ENCODE results near the gene IGDCC3.
"Not testable (repeated sequence)": the region's sequence is repeated elsewhere in the genome, so short reads cannot be mapped to it uniquely, and the experiment has no call there.

Gene IGDCC3

DNA sequence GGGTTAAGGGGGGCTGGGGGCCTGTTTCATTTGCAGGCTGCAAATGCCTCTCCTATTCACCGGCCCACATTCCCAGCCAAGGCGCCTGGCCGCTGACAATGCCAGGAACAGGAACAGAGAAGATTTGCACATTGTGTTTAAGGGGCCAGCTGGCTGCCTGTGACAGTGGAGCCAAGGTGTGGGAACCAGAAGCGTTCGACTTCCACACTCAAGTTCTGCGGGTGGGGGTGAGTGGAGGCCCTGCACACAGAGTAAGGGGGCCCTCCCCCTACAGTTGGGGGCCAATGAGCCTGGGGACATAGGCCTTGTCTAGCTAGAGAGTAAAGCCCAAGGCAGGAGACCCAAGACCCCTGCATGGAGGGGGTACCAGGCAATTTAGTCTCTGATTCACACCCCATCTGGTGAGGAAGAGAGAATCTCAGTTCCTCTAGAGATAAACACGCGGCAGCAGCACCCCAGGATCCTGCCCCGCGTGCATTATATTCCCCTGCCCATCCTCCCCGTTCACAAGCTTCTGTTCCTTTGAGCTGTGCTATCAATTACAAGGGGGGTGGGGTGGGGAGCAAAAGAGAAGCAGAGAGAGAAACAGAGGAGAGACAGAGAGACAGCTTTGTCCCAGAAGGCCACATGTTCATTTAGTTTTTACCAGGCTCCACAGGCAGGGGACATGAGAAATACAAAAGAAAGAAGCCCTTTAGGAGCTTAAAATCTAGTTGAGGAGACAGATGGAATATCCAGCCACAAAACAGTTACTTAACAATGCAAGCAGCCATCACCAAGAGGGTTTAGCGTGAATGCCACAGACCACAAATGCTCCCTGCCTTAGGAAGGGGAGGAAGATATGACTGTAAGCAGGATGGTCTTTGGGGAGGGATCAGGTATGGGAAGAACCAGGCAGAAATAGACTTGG lies 9.2 kb downstream of the IGDCC3 start:
- no peak for DNase-seq

GRCh38 chr15:65366122-65366892 lies 11.5 kb downstream of the IGDCC3 start:
- no peak for DNase-seq

DNA sequence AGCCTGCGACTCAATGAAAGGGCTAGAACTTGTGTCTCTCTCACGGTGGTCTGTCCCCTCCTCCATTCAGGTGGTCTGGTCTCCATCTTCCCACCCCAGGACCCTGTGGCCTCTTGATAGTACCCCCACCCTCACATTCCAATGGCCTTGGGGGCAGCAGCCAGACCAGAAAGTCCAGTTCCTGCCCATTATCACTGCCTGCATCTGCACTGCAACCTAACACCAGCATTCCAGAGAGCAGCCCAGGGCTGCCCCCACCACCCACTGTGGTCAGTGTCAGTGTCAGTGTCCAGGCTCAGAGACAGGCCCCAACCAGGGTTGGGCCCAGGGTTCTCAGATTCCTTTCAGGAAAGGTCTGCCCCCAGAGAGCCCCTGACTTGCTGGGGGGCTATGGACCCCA lies 12.6 kb downstream of the IGDCC3 start:
- no peak for DNase-seq

DNA sequence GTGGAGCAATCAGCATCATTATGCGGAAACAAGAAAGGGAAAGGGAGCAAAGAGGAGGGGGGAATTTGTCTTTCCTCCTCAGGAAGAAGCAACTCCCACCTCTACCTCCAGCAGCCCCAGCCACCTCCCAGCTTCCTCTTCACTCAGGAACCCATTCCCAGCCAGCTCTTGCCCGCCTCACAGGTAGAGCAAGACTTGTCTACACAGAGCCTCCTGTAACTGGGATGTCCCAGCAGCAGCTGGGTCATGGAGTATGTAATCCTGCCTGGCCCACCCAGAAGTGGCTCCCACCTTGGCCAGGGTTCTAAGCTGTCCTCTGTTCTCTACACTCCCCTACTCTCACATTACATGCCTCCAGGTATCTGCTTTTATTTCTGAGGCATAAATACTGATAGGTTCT lies 14.0 kb downstream of the IGDCC3 start:
- DNase-seq: no peak

GRCh38 chr15:65363306-65363705 lies 14.5 kb downstream of the IGDCC3 start:
- no peak for DNase-seq

- DNase-seq: no peak
Measured at GRCh38 chr15:65362491-65362890, 15.3 kb downstream of the IGDCC3 start.

- no peak for DNase-seq
Measured at GRCh38 chr15:65361708-65362459, 15.9 kb downstream of the IGDCC3 start.

GRCh38 chr15:65360506-65360905 lies 17.3 kb downstream of the IGDCC3 start:
- DNase-seq: no peak

- DNase-seq: no peak
Measured at GRCh38 chr15:65355988-65356353, 21.8 kb downstream of the IGDCC3 start.

DNA sequence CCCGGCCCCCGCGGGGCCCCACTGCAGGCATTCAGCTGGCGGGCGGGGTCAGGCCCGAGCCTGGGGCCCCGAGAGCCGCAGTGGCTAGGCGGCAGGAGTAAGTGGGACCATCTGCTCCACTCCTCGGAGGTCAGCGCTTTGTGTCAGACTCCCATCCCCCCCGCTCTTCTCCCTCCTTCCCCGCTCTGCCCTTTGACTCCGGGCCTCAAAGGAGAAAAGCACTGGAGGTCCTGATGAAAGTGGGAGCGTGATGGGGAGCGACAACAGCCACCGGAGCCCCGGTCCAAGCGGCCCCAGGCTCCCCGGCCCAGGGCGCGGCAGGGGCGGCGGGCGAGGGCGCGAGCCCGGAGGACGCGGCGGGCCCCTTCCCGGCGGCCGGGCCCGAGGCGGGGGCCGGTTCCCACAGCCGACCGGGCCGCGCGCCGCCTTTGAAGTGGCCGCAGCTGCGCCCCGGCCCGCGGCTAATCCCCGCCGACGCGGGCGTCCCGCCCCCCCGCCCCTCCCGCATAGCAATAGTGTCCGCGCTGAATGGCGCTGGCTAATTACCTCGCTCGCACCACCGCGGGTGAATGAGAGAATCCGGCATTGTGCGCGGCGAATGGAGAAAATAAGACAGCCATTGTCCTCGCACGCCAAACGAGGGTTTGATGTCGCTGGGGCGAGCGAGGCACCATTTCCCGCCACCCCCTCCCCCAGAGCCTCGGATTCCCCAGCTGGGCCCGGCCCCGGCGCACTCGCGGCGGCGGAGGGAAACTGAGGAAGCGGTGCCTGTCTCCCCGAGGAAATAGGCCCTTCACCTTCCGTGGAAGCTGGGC lies 22.4 kb downstream of the IGDCC3 start:
- DNase-seq: no peak

DNA sequence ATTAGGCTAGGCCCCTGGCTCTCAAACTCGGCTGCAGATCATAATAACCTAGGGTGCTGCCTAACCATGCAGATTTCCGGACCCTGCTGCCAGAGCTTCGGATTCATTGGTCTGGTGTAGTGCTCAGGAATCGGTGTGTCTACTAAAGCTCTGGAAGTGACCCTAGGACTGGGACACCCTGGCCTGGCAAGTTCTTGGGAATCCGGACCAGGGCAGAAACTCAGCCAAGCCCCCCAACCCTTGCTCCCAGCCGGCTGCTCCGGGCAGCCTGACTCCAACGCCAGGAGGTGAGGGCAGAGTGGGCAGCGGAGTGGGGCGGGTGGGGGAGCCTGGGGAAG lies 23.0 kb downstream of the IGDCC3 start:
- DNase-seq: no peak

GRCh38 chr15:65351972-65352371 lies 25.8 kb downstream of the IGDCC3 start:
- DNase-seq: not testable (repeated sequence)

- no peak for DNase-seq
Measured at GRCh38 chr15:65349338-65349737, 28.5 kb downstream of the IGDCC3 start.

DNA sequence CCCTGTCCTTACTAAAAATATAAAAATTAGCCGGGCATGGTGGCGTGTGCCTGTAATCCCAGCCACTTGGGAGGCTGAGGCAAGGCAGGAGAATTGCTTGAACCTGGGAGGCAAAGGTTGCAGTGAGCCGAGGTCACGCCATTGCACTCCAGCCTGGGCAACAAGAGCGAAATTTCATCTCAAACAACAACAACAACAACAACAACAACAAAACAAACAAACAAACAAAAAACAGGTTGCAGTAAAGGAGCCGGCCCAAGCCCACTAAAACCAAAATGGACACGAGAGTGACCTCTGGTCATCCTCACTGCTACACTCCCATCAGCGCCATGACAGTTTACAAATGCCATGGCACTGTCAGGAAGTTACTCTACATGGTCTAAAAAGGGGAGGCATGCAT lies 30.0 kb downstream of the IGDCC3 start:
- DNase-seq: not testable (repeated sequence)

- no peak for DNase-seq
Measured at GRCh38 chr15:65346856-65347598, 30.8 kb downstream of the IGDCC3 start.

DNA sequence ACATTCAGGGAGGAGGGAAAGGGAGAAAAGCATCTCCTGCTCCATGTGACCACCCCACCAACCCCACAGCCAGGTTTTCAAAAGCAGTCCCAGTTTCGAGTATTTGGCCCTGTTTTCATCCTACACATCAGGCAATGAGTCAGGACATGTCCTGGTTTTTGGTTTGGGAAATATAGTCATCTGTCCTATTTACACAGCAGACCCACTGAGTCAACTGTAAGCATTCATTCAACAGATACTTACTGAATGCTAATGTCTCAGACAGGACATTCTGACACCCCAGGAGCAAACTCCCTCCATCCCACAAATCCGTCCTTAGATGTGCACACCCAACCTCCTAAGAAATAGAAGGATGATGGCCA lies 32.9 kb downstream of the IGDCC3 start:
- DNase-seq: no peak

DNA sequence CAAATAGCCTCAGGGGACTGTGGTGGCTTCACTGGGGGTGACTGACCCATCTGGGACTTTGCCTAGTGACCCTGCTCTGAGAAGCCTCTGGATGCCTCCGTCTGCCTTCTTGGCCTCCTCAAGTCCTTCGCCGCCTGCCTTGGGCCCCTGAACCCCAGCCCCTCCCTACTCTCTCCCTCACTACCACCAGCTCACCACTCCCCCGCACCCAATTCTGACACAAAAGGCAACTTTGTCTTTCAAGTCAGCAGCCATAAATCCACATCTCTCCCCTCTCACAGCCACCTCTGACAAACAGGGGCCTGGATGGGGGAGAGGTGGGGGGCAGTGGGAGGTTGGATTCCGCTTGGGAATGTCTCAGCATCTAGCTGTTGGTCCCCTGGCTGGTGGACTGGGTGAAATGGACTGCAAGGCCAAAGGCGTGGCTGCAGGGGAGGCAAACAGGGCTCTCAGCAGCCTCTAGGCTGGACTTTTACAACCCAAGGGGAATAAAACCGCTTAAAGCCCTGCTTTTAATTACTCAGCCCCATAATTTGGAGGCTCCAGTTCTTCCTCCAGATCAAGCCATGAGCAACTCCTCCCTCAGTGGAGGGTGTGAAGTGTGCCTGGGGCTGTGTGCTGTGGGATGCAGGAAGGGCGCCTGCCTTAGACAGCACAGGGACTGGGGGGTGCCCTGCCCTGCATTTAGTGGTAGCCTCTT lies 33.4 kb downstream of the IGDCC3 start:
- DNase-seq: no peak

GRCh38 chr15:65343374-65343981 lies 34.3 kb downstream of the IGDCC3 start:
- DNase-seq: no peak

DNA sequence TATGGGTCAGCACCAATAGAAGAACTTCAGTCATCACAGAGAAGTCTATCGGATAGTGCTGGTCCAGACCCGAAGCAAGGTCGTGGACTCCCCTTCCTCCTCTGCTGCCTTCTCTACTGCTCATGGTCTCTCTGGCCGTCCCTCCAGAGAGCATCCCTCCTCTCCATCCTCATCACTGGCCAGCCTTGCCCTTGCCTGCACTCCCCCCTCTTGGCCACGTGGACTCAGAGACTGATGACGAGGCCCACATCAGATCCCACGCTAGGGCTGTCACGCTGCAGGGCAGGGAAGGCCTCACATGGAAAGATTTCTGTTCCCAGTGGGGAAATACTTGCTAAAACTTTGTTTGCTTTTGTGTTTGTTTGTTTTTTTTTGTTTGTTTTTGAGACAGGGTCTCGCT lies 35.3 kb downstream of the IGDCC3 start:
- DNase-seq: no peak

GRCh38 chr15:65339920-65340319 lies 37.9 kb downstream of the IGDCC3 start:
- no peak for DNase-seq

DNA sequence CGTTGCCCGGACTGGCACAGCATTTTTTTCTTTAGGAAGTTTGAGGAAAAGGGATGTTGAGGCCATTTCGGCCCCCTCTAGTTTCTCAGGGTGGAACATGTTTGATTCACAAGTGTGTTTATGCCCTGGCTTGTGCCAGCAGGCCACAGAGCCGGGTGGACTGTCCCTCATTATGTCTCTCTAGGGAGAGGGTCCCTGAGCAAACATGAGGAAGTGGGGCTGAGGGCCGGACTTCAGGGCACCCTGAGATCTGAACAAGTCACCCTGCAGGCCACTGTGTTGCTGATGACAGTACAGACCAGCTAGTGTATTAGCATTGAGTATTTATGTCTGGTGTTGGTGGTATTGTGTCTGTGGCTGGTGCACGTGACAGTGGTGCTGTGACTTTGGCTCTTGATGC lies 38.4 kb downstream of the IGDCC3 start:
- DNase-seq: no peak

All from activated CD4-positive, alpha-beta T cell treated with anti-CD3 and anti-CD28 coated beads, Interleukin-10, Interleukin-2, amounts not matched to agents 100 ng/mL and 50 ng/mL, durations not matched to agents 16 hours and 8 hours (primary cell).